GM19468 (cell line): ENCODE measurements around the gene RGS6.

Source experiments
- ATAC-seq: cut with Tn5 transposase; IDR thresholded peaks from one replicate; pipeline ENCODE4 v1.9.1; 2021; ENCODE audit warnings: mild to moderate bottlenecking, moderate library complexity, moderate number of reproducible peaks; ENCODE audit not compliant: unreplicated experiment; ENCODE audit errors: extremely low read depth

The RGS6 gene

DNA sequence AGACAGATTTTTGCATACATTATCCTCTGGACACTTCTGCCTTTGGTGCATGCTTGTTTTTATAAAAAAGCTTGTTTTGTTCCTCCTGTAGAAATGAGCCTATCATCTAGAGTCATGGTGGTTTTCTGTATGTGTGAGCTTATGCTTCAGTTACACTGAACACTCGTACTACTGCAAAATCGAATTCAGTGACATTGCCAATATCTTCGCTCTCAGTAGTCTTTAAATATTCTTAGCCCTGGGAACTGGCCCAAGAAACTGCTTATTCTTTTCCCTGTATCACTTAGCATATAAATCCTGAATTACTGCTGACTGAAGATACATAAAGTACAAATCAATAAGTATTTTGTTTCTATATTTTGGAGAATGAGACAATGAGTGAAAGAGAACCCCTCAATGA, 70.5 kb downstream of the RGS6 start:
- no peak for ATAC-seq

DNA sequence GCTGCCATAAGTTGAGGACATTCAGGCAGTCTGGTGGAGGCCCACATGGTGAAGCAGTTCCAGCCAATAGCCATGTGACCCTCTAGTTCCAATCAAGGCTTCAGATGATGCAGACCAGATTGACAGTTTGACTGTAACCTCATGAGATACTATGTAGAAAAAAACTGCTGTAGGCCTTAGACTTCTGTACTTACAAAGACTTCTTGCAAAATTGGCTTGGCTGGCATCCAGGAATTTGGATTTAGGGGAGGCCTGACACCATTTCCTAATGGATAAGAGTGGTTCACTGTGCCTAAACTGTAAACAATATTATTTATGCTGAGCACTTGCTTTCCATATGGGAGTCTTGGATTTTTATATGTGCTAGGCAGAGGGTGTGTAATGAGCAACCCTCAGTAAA, 76.4 kb downstream of the RGS6 start:
- no peak for ATAC-seq

DNA sequence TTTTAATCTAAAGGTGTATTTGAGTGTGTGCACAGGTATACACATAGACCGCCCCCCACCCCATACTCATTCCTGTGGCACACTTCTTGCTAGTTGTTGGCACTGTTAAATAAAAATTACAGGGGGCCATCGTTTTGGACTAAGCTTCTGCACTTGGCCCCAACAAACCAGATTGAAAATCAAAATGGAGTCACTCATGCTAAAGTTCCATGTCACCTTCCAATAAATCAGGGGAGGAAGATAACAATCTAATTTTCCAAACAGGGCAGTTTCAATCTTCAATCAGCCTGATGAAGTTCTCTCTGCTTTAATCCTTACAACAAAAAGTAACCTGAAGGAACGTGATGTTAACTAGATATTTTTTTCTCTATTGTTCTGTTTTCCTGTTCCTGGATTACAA, 78.2 kb downstream of the RGS6 start:
- ATAC-seq = no peak

DNA sequence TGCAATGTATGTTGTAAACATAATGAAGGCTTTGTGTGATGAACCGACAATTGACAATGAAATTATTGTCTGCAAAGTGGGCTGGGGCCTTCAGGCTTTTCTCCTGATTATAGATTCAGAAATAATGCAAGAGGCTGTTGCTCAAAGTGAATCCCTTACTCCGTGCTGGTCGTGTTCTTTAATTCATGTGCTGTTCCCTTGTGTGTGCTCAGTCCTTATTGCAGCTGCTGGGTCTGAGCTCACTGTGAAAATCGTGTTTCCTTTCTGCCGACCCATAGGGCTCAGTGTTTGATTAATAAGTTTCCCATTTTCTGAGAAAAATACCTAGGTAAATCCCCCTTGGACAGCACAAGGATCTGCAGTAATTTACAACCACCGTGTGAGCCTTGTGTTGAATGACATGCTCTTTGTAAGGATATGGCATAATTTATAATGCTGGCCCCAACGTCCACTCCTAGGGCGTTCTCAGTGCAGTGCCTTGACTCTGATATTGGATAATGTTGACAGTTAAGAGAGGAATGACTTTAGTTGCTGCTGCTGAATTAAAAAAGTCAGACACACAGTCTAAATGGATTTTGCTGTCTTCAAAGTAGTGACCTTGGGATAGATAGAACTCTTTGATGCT, 81.6 kb downstream of the RGS6 start:
- no peak for ATAC-seq

DNA sequence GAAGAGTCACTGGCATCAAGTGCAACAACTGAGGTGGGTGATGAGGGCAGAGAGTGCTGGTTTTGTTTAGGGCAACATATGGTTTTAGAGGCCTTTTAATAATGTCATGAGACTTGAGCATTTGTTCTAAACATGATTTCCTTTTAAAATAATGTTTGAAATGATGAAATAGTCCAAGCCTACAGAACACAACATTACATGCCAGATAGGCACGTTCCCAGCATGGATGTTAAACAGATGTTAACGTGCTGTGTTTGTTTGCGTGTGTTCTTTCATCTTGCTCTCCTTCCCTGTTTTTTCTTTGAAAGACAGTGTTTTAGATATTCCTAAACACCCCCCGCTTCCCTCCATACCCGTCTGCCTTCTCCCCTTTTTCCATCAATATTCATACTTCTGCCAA, 82.3 kb downstream of the RGS6 start:
- no peak for ATAC-seq

DNA sequence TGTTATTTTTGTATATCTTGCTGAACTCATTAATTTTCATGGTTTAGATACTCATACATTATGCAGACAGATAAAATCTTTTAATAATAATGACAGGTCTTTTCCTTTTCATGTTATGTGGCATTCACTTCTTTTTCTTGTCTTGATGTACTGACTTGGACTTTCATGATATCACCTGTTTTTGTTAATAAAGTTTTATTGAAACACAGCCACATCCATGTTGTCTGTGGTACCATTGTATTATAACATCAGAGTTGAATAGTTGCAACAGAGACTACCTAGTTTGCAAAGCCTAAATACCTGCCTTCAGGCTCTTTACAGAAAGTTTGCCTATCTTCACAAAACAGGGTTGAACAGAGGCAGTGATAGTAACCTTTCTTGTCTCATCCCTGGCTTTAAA, 85.1 kb downstream of the RGS6 start:
- ATAC-seq = no peak

DNA sequence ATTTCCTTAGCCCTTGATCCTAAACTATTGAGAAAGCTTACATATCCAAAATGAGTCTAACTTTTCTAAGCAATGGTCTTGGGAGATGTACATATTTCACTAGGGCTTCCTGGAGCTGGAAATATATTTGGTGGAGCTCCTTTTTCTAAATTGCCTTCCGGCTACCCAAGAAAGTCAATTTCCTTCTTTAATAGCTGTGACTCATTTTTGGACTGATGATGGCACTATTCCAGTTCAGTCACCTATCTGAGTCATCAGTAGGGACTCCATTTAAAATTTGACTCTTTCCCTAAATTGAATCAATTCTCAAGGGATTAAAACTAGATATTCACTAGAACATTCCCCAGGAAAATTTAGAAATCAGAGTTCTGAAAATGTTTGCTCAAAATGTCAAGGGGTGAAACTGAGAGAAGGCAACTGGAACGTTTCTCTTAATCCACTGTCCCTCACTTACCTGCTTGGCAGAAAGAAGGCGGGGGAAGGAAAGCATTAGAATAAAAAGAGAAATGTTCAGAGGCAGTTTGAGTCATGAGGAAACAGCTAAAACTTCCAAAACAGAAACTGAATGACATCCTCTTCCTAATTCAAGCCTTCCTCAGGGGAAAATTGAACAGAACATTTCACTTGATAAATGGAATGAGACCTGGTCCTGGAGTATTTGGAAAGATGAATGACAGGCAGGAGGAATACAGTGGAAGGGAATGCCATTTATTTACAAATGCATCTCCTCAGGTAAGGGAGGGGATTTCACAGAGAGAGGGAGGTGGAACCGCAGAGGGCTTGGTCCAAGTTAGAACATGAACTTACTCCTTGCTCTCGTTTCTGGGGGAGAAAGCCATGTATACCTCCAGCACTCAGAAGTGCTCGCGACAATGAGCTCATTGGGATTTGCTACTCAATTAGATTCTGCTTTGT, 91.2 kb downstream of the RGS6 start:
- no peak for ATAC-seq

DNA sequence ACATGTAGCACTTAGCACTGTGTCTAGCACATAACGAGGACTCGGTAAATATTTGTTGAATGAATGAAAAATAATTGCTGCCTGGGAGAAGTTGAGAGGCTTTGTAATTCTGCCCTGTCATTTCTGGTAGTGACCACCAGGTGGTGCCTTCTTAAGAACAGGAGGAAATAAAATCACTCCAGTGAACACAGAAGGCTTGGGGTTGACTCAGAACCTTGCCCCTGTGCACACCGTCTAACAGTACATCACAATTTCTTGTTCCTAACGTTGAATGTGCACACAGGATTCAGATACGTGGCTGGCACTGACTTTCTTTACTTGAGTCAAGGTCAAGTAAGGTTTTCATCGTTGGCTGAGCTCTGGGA, 91.8 kb downstream of the RGS6 start:
- ATAC-seq = no peak

DNA sequence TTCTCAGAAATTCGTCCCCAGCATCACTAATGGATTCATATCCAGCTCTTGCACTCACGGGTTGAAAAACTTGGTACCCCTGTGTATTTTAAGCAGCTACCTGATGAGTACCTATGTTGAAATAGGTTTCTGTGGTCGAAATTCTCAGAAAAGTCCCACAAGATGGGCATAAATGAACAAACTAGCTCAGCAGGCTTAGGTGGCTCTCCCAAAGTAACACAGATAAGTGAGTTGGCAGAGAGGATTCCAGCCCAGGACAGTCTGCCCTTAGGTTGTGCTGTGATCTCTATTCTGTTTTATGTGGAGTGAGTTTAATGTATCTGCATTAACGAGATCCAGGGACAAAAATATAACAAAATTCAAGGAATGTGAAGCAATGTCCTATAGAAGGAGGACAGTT, 92.3 kb downstream of the RGS6 start:
- ATAC-seq = no peak

DNA sequence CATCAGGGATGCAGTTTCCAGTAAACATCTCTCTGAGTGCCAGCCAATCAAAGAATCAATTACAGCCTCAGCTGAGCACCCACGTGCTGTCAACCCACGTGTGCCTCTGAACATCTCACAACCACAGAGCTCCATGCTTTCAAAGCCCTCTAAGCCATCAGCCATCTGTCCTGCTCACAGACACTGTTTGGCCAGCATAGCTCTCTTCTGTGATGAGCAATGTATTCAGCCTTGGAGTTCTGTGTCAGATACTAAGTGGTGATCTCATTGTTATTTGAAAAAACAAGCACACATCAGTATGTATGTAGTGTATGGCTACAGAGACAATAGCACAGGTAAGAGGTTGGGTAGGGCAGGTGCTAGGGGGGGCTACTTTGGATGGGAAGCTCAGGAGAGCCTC, 94.3 kb downstream of the RGS6 start:
- ATAC-seq = no peak

DNA sequence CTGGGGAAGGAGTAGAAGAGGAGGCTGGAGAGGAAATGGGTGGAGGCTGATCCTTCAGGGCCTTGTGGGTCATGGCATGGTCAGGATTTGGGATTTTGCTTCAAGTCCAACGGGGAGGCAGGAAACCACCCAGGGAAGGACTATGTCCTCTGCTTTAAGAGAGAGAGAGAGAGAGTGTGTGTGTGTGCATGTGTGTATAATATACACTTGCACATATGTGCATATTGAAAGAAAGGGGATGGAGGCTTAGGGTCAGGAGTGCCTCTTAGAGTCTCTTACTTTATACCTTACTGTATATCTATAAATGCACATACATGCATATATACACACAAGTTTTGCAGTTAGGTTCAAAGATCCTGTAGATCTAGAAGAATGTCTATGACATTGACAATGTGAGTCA, 94.8 kb downstream of the RGS6 start:
- no peak for ATAC-seq

DNA sequence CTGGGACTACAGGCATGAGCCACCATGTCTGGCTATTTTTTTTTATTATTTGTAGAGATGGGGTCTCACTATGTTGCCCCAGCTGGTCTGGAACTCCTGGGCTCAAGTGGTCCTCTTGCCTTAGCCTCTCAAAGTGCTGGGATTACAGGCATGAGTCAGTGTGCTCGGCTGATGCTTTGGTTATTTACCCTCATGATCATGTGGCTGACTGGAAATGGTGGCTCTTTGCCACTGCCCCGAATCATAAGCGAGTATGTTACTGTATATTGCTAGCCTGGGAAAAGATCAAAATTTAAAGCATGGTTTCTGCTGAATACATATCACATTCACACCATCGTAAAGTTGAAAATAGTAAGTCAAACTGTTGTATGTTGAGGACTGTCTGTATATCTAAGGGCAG, 101.1 kb downstream of the RGS6 start:
- ATAC-seq = no peak

DNA sequence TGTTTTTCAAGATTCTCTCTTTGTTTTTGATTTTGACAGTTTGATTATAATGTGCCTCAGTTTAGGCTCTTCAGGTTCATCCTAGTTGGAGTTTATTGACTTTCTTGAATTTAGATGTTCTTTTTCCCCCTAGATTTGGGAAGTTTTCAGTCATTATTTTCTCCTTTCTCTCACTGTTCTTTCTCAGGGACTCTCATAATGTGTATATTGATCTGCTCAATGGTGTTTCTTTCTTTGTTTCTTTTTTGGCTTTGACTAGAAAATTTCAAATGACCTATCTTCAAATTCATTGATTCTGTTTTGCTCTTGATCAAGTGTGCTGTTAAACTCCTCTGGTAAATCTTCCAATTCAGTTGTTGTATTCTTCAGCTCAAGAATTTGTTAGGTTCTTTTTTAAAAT, 108.3 kb downstream of the RGS6 start:
- ATAC-seq = no peak

DNA sequence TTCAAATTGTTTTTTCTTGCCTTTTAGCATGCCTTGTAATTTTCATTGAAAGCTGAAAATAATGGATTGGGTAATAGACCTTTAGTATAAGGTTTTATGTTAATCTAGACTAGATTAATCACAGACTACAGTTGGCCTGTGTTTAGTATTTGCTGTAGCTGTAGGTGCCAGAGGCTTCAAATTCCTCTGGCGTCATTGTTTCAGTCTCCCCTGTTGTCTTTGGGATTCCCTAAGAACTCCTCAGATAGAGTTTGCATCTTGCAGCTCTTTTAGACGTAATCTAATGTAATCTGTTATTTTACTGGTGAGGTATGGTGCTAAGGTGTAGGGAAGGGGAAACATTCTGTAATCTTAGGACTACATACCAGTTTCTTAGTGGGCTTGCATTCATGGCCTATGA, 113.0 kb downstream of the RGS6 start:
- no peak for ATAC-seq

DNA sequence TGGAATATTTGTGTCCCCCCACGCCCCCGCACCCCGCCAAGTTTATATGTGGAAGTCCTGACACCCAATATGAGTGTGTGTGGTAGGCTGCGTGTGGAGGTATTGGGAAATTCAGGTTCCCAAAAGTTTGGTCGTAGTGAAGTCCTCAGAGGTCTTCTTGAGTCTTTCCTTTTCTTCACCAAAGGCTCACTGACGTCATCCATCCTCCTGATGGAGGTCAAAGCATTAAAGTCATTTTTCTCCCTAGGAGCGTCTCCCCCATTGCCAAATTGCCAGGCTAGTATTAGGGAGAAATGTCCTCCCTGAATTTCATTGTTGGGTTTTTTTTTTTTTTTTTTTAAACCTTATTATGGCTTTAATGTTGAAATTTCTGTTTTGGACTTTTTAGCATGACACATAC, 113.7 kb downstream of the RGS6 start:
- no peak for ATAC-seq

DNA sequence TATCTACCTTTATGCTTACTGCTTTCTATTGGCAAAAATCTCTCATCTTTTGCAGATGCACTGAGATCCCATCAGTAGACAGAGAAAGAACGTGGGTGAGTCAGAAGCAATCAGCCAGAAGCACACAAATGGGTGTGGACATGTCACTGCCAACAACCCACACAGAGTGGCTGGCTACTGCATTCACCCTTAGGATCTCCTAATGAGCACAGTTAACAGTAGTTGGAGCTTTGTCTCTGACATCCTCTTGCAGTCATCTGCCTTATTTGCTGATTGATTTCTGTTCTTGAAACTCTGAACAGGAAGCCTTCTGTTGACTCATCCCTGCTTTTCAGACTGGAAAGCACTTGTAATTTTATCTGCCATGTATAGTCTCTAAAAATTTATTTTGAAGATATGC, 117.2 kb downstream of the RGS6 start:
- no peak for ATAC-seq

DNA sequence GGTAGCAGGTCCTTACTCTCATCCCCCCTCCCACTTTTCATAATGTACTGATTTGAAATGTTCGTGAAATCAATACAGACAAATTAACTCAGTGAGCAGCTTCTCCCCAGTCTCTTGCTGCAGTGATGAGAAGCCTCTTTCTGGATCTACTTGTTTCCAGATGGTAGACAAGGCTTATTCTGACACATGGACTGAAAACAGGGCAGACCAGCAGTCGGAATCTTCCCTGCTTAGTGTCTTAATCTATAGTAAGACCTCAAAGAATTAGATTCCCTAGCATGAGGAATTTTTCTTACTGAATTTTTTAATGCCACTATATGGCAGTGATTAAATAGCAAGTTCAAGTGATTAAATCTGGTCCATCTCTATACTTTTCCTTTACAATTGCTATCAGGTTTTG, 120.1 kb downstream of the RGS6 start:
- no peak for ATAC-seq

DNA sequence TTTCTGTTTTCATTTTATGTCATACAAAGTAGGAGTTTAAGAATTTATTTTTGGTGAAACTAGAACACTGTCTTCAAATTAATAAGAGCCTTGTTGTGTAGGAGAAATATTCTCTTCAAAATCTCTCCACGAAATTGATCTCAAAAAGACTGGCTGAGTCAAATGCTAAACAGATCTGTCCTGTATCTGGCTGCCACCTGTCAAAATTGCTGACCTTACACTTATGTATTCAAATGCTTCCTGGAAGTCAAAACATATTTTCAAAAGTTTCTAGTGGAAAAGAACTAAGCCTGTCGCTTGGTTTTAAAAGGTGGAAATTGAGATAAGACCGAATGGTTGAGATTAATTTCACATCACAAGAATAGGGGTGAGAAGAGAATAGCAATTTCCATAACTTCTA, 121.4 kb downstream of the RGS6 start:
- no peak for ATAC-seq

DNA sequence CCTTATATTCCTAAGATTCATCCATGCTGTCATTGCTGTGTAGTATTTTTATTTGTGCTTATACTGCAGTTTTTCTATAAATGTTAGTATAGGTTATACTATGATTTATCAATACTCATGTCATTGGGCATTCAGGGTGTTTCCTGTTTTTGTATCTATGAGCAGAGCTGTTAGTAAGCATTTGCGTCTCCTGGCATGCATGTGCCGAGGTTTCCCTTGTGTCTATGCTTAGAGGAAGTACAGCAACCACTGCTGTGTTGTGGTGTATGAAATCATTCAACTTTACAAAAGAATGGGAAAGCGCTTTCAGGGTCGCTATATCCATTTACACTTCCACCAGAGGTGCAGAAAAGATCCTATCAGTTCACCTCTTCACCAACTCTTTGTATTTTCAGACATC, 122.7 kb downstream of the RGS6 start:
- no peak for ATAC-seq

DNA sequence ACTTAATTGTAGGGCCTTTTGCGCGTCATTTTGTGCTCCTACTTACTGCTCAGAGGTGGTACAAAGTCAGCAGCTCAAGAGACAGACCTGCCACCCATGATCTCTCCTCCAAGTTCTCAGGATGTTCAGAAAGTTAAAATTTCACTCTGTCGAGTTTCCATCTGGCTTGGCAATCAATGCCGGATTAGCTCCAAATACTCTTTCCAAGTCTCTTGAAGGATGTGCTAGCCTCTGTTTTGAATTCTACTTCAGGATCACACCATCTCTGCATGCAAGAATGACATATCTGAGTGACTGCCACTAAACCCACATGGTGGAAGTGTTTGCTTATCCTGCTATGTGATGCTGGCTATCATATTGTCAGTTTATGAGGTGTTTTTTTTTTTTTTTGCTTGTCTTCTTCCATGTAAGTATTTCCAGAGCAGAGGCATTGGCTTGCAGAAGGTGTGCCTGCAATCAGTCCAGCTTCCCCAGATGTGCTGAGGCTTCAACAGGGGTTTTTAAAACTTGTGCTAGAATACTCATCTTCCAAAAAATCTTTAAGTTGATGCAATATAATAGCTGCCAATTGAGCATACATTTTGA, 125.6 kb downstream of the RGS6 start:
- no peak for ATAC-seq

DNA sequence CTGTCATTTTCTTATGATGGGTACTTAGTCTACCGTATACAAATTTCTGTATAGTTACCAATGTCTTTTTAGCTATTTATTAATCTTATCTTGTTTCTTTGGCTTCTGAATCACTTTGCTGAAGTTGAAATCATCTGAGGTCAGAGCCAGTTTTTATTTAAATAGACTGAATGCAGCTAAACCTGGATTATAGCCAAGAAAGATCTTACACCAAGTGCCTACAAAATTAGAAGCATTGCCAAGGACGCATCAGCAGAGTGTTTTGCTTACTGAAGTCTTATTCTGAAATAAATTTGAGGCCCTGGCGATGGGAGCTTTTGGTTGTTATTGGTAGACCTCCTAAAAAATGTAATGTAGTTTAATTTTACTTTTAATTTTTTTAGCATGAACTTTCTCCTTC, 128.2 kb downstream of the RGS6 start:
- no peak for ATAC-seq

DNA sequence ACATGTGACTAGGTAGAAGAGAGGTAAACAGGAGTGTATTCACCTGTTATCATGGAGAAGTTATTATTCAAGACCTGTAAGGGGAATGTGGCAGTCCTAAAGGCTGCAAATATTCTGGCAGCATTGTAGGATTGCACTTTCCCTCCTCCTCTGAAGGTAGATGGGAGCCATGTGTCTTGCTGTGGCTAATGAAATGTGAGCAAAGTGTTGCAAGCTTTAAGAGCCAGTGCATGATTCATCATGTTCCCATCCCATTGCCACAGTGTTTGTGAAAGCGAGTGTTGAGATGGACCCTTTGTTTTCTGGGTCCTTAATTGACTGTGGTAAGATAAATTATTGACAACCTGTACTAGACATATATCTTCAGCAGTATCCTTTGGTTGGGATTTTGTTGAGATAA, 128.7 kb downstream of the RGS6 start:
- no peak for ATAC-seq
